CD4-positive, alpha-beta T cell treated with Interleukin-17A for 1 hour (primary cell): Measurements from ENCODE around the gene TM2D1.
"Not testable (repeated sequence)": the region's sequence is repeated elsewhere in the genome, so short reads cannot be mapped to it uniquely, and the experiment has no call there.

Source experiments
- DNase-seq: peaks from one replicate; pipeline ENCODE4 v3.0.0-alpha.2; 2020

TM2D1 gene

GRCh38 chr1:61711969-61712368 lies 13.0 kb downstream of the TM2D1 start:
- DNase-seq: no peak

GRCh38 chr1:61711257-61711656 lies 13.7 kb downstream of the TM2D1 start:
- not testable (repeated sequence) for DNase-seq

GRCh38 chr1:61709908-61710289 lies 15.0 kb downstream of the TM2D1 start:
- DNase-seq: no peak

- DNase-seq: no peak
Observed at GRCh38 chr1:61708953-61709907, 15.7 kb downstream of the TM2D1 start.

GRCh38 chr1:61699911-61700851 lies 24.8 kb downstream of the TM2D1 start:
- no peak for DNase-seq

- no peak for DNase-seq
Observed at GRCh38 chr1:61692155-61692800, 32.7 kb downstream of the TM2D1 start.

GRCh38 chr1:61687901-61688300 lies 37.0 kb downstream of the TM2D1 start:
- no peak for DNase-seq

GRCh38 chr1:61682891-61683290 lies 42.0 kb downstream of the TM2D1 start:
- no peak for DNase-seq

GRCh38 chr1:61680500-61680899 lies 44.4 kb downstream of the TM2D1 start:
- no peak for DNase-seq

- not testable (repeated sequence) for DNase-seq
Observed at GRCh38 chr1:61676881-61677280, 48.1 kb downstream of the TM2D1 start.

GRCh38 chr1:61674221-61674620 lies 50.7 kb downstream of the TM2D1 start:
- DNase-seq: no peak

- DNase-seq: no peak
Observed at GRCh38 chr1:61672376-61672775, 52.6 kb downstream of the TM2D1 start.

GRCh38 chr1:61670445-61670844 lies 54.5 kb downstream of the TM2D1 start:
- no peak for DNase-seq

GRCh38 chr1:61670016-61670415 lies 54.9 kb downstream of the TM2D1 start:
- no peak for DNase-seq

- no peak for DNase-seq
Observed at GRCh38 chr1:61659061-61659460, 65.9 kb downstream of the TM2D1 start.

- no peak for DNase-seq
Observed at GRCh38 chr1:61655453-61655852, 69.5 kb downstream of the TM2D1 start.

- DNase-seq: no peak
Observed at GRCh38 chr1:61654067-61654466, 70.9 kb downstream of the TM2D1 start.

- no peak for DNase-seq
Observed at GRCh38 chr1:61648983-61649742, 75.8 kb downstream of the TM2D1 start.

GRCh38 chr1:61647142-61647541 lies 77.8 kb downstream of the TM2D1 start:
- DNase-seq: no peak

GRCh38 chr1:61645476-61645875 lies 79.5 kb downstream of the TM2D1 start:
- no peak for DNase-seq

- no peak for DNase-seq
Observed at GRCh38 chr1:61644303-61644702, 80.6 kb downstream of the TM2D1 start.
